Measurements from ENCODE around the gene MINDY3.

DNA sequence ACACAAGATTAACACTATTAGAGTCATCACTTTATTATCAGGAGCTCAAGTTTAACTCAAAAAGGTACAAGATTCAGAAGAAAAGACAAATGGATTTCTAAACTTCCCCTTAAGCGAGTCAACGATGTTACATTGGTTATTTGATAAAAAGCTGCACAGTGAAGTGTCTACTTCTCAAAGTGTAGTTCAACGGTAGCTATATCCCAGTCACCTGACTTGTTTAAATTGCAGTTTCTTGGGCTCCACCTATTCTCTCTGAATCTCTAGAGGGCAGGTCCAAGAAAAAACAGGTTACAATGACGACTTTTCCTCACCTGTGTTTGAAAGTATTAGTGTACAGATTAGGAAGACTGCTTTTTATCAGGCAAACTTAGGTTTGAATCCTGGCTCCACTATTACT is 16.6 kb downstream of the MINDY3 start:
- no peak for TF ChIP-seq GATA2 (IDR thresholded peaks at IDR 0.05; ENCODE audit: low read depth, low read length)
- TF ChIP-seq GATA3 (IDR thresholded peaks at IDR 0.05; ENCODE audit: low read depth, low read length): no peak

Measured in SH-SY5Y (cell line).